ENCODE results near the gene ZBTB39. TPM values are rescaled to one million over a fixed set of nuclear protein-coding genes. Genes with fewer than 3 reads are reported as not detected.

Gene ZBTB39, protein sequence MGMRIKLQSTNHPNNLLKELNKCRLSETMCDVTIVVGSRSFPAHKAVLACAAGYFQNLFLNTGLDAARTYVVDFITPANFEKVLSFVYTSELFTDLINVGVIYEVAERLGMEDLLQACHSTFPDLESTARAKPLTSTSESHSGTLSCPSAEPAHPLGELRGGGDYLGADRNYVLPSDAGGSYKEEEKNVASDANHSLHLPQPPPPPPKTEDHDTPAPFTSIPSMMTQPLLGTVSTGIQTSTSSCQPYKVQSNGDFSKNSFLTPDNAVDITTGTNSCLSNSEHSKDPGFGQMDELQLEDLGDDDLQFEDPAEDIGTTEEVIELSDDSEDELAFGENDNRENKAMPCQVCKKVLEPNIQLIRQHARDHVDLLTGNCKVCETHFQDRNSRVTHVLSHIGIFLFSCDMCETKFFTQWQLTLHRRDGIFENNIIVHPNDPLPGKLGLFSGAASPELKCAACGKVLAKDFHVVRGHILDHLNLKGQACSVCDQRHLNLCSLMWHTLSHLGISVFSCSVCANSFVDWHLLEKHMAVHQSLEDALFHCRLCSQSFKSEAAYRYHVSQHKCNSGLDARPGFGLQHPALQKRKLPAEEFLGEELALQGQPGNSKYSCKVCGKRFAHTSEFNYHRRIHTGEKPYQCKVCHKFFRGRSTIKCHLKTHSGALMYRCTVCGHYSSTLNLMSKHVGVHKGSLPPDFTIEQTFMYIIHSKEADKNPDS
- 2.0 and 4.4 TPM in 2 replicates for total RNA-seq

DNA sequence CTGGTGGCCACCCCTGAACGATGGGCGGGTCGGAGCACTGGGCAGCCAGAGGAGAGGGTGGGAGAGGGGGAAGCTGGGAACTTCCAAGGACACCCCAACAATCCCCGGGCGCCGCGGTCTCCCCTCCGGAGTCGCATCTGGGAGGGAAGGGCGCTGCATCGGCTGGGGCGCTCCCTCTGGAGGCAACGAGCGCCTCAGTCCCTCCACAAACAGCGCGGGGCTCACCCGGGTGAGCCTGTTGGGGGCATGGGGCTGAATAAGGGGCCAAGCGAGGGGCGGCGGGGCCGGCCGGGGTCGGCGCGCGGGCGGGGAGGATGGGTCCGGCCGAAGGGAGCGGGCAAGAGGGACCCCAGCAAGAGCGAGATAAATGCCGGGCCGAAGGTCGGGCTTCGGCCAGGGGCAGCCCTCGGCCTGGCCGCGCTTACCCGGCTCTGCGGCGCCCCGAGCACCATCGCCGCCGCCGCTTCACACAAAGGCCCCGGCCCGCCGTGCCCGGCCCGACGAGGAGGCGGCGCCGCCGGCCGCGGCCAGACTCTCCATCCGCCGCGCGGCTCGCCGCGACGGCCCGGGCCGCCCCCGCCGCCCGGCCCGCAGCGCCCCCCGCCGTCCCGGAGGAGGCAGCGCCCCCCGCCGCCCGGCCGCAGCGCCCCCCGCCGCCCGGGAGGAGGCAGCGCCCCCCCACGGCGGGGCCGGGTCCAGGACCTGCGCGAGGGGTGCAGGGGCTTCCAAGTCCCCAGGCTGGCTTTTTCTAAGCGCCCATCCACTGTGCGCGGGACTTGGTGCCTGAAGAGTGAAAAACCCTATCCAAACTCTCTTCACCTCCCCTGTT lies at the start of gene ZBTB39:
Gene ZBTB39, minus strand, starts transcription at position 567 of the 829 bp plus-strand sequence. CDS start 1,629 bp downstream, outside the sequence.

DNA sequence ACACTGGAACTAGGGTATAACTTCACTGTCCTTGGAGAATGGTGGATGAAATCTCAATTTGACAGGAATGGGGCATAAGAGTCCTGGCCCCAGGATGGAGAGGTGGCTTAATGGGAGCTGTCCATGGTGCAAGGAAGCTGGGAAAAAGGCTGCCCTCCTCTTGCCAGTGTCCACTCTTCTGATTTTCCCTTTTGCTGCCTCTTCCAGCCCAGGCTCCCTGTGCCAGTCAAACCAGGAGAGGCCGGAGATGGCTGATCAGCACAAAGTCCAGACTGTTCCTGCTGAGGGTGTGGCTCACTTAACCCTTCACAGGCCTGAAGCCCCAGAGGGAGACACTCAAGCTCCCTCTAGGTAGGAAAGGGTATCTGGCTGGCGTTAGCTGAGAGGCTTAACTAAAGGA lies 43.5 kb upstream of the ZBTB39 start, which contains the start of gene MYO1A:
Gene MYO1A, minus strand, starts transcription at position 240 of the 400 bp plus-strand sequence. CDS start 1,806 bp downstream, outside the sequence.

DNA sequence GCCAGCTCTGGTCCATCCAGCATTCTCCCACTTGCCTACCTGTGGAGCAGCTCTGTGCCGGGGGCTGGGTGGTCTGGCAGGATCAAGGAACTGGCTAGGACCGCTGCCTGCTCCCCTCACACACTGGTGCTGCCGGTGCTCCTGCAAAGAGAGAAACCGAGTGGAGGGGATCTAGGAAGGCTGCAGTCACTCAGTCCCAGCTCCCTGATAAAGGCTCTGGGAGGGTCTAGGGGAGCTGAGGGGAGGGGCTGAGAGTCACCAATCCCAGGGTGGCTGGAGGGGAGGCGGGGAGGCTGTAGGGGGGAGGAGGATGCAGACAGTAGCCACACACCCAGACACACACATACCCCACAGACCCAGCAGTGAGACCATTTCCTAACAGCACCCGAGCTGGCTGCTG lies 10.0 kb upstream of the ZBTB39 start, which contains the start of gene TAC3:
Gene TAC3, minus strand, starts transcription at position 182 of the 400 bp plus-strand sequence. CDS start 732 bp downstream, outside the sequence.

DNA sequence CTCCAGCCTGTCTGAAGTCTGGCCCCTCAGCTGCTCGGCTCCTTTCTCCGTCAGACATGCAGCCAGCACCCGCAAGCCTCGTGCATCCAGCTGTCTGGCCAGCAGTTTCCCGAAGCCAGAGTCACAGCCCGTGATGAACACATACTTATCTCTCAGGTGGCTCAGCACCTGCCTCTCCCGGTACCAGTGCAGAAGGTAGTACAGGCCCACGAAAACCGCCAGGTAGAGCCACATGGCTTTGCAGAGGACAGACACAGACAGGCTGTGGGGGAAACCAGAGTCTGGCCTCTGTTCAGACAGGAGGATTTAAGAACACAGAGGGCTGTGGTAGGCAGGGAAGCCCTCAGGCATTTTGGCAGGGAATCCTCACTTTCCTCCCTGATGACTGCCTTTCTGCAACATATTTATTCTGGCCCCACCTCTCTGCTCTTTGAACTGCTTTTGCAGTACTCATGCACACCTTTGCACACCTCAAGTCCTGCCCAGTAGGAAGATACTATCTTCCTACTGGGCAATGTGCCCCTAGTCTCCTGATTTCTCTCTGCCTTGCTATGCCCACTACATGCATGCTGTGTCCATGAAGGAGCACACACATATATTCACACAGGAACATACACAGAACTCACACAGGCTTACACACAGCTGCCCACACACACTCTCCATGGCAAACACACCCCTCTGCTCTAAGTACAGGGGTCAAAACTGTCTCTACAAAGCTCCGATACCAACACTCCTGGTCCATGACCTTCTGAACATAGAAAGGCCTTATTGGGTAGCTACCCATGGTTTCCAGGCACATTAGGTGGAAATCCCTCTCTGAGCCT lies 48.9 kb downstream of the ZBTB39 start, which contains the start of gene RDH16:
Gene RDH16, minus strand, starts transcription at position 380 of the 824 bp plus-strand sequence. Its CDS starts 146 bp downstream, at position 234.

Other genes starting within 250 kb of the ZBTB39 start
- 0.16 TPM in 1 of 2 replicates, not detected in the other for gene HSD17B6, start 243.2 kb downstream of the ZBTB39 start, total RNA-seq
- not detected in 2 replicates for gene SDR9C7, start 72.1 kb downstream of the ZBTB39 start, total RNA-seq
- gene RDH16, start 48.9 kb downstream of the ZBTB39 start, total RNA-seq, result not detected in 2 replicates
- 0.32 TPM in 1 of 2 replicates, not detected in the other for gene TAC3, start 10.0 kb upstream of the ZBTB39 start, total RNA-seq
- gene MYO1A, start 43.6 kb upstream of the ZBTB39 start, total RNA-seq, result not detected in 2 replicates
- 2.0 and 4.9 TPM in 2 replicates for gene NEMP1, start 72.2 kb upstream of the ZBTB39 start, total RNA-seq
- gene NAB2, start 82.6 kb upstream of the ZBTB39 start, total RNA-seq, result 39.7 and 40.6 TPM in 2 replicates
- gene STAT6, start 104.8 kb upstream of the ZBTB39 start, total RNA-seq, result 100 and 101 TPM in 2 replicates
- 236 and 285 TPM in 2 replicates for gene LRP1, start 121.9 kb upstream of the ZBTB39 start, total RNA-seq
- not detected in 2 replicates for gene LRP1-AS, start 141.1 kb upstream of the ZBTB39 start, total RNA-seq
- gene NXPH4, start 210.2 kb upstream of the ZBTB39 start, total RNA-seq, result 13.7 and 23.3 TPM in 2 replicates
- gene SHMT2, start 223.2 kb upstream of the ZBTB39 start, total RNA-seq, result 205 TPM in 2 replicates
- gene STAC3, start 244.6 kb upstream of the ZBTB39 start, total RNA-seq, result not detected in 2 replicates

Data from cardiac atrium fibroblast (primary cell).